GM06990 (cell line): ENCODE measurements around the gene SERPINA3.

Experiments used
- DNase-seq: peaks from one replicate; pipeline ENCODE4 v3.0.0-alpha.2; 2011; ENCODE audit not compliant: insufficient read length; ENCODE audit errors: extremely low read depth
- H3K27me3 ChIP-seq: replicated peaks from 2 replicates; pipeline ENCODE4 v1.6.0; 2011; ENCODE audit warnings: low read length; ENCODE audit not compliant: control insufficient read depth, insufficient read depth
- H3K36me3 ChIP-seq: 2 replicates; pipeline ENCODE4 v1.5.1; 2011; ENCODE audit warnings: low read length; ENCODE audit not compliant: control insufficient read depth, insufficient read depth
- H3K4me3 ChIP-seq: replicated peaks from 2 replicates; pipeline ENCODE4 v1.5.1; 2011; ENCODE audit warnings: low read depth, mild to moderate bottlenecking, control low read depth, low read length
- TF ChIP-seq, protein P1 (sequence below): IDR thresholded peaks from 2 replicates; pipeline ENCODE4 v1.5.1; 2011; ENCODE audit warnings: low read length, control low read depth, mild to moderate bottlenecking, inconsistent platforms; ENCODE audit not compliant: insufficient read depth, poor library complexity, severe bottlenecking

Gene SERPINA3

DNA sequence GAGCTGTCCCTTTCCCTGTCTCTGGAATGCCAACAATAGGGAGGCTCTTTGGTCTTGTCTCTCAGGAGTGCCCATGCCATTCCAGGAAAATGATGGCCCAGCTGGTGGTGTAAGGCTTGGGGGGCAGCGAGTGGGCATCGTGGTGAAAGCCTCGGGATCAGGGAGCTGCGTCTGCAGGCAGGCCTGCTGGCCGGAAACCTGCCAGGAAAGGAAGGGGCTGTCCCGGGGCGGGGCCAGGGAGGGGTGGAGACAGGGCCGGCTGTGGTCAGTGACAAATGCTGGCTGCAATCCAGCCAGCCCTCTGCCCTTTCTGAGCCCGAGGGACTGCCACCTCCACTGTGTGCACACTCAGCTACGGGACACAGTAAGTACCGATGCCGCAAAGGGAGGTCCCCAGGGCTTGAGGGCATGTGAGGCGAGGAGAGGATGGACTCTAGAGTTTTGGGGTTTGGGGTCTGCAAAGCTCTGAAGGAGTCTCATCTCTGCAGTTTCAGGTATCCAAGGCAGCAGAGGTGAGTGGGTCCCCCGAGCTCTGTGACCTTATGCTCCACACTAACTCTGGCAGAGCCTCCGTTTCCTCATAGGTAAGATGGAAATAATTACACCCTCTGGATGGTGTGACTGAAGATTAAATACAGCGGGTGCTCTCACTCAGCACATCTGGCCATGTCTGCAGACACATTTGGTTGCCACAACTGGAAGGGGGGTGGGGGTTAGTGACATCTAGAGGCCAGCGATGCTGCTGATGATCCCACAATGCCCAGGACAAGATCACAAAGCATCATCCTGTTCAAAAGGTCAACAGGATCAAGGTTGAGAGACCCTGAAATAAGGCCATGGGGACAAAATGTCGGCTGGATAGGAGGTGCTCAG lies 30.8 kb upstream of the SERPINA3 start, which contains the start of gene SERPINA5:
Gene SERPINA5, plus strand, starts transcription at position 300 of the 873 bp plus-strand sequence. CDS start 5,937 bp downstream, outside the sequence.
- no peak within 1 kb of the TSS for H3K4me3 ChIP-seq
- H3K27me3 ChIP-seq: peaks cover 5% of the 10 kb centered on the region
- no peak for DNase-seq
- TF ChIP-seq, protein P1, sequence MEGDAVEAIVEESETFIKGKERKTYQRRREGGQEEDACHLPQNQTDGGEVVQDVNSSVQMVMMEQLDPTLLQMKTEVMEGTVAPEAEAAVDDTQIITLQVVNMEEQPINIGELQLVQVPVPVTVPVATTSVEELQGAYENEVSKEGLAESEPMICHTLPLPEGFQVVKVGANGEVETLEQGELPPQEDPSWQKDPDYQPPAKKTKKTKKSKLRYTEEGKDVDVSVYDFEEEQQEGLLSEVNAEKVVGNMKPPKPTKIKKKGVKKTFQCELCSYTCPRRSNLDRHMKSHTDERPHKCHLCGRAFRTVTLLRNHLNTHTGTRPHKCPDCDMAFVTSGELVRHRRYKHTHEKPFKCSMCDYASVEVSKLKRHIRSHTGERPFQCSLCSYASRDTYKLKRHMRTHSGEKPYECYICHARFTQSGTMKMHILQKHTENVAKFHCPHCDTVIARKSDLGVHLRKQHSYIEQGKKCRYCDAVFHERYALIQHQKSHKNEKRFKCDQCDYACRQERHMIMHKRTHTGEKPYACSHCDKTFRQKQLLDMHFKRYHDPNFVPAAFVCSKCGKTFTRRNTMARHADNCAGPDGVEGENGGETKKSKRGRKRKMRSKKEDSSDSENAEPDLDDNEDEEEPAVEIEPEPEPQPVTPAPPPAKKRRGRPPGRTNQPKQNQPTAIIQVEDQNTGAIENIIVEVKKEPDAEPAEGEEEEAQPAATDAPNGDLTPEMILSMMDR: no peak
- no peaks in the 10 kb centered on the region for H3K36me3 ChIP-seq

DNA sequence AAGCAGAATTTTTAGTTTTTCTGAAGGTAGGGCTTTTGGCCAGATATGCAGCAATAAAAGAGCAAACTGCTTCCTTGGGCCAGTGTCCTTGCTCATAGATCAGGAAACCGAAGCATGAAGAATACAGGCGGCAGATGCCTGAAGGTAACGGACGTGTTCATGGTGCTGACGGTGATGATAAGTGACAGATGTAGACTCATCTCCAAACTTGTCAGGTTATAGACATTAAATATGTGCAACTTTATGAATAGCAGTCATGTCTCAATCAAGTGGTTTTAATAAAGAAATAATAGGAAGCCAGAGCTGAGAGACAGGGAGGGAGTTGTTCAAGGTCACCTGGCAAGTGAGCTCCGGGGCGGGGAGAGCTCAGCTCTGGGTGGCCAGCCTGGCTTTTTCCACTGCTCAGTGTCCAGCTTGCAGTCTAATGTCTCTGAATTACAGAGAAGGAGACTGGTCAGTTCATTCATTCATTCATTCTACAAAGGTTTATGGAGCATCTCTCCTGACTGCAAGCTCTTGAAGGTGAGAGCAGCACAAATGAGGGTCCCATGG lies 29.9 kb upstream of the SERPINA3 start:
- no peaks in the 10 kb centered on the region for H3K36me3 ChIP-seq
- no peak for DNase-seq
- peaks cover 5% of the 10 kb centered on the region for H3K27me3 ChIP-seq
- H3K4me3 ChIP-seq: no peak overlapping the region
- TF ChIP-seq, protein P1: no peak

DNA sequence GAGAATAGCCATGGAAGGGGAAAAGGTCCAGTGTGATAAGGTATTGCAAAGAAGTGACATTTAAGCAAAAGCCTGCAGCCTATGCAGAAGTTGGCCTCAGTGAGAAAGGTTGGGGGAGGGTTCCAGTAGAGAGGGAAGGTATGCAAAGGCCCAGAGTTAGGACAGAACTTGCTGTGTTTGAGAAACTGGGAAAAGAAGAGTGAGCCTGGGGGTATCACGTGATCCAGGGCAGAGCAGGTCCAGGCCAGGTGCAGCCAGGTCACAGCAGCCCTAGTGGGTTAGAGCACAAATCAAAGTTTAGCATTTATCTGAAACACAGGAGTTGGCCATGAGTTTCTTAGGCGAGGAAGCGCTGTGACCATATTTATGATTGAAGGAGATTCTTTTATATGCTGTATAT lies 29.3 kb upstream of the SERPINA3 start:
- DNase-seq: no peak
- Histone ChIP-seq H3K4me3 (no peak overlapping the region), H3K36me3 (no peaks in the 10 kb centered on the region), H3K27me3 (peaks cover 5% of the 10 kb centered on the region)
- TF ChIP-seq, protein P1: no peak

DNA sequence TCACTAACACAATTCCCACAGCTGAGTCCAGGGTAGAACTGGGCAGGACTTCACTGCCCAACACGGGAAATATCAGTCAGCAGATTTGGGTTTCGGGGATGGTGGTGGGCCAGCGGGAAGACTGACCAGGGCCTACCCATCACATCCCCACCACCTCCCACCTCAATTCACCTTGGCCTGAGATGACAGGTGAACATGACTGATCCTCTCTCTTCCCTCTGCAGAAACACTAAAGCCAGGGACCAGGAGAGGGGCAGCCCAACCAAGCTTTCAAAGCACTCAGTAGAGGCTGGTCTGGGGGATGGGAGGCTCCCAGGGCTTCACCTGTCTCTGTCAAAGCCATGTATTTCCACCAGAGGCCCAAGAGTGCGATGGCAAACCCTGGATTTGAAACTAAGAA lies 28.6 kb upstream of the SERPINA3 start:
- TF ChIP-seq, protein P1: no peak
- DNase-seq: no peak
- no peaks in the 10 kb centered on the region for H3K36me3 ChIP-seq
- no peak overlapping the region for H3K4me3 ChIP-seq
- H3K27me3 ChIP-seq: peaks cover 3% of the 10 kb centered on the region

DNA sequence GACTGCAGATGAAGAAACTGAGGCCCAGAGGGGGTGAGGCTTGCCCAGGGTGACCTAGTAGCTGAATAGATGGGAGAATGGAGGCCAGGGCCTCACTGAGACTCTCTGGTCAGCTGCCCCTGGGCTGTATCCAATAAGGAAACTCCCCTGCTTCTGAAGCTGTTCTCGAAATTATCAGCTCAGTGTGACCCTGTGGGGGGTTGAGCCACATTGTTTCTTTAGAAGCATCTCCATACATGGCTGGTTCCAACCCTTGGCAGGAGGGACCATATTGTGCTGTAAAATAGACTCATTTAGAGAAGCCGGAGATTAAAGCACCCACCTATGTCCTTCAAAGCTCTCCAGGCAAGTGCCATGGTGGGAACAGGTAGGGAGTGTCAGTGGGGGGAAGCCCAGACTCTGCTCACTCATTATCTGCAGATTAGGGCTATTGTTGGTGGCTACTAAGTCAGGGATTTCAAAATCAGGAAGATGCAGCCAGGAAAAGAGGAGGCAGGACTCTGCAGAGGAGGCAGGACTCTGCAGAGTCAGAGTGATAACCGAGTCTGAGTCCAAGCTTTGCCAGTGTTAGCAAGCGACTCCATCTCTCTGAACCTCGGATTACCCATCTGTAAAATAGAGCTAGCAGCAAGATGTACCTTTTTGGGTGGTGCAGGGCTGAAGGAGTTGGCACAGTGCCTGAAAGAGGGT lies 27.5 kb upstream of the SERPINA3 start:
- no peak overlapping the region for H3K4me3 ChIP-seq
- H3K27me3 ChIP-seq: peaks cover 2% of the 10 kb centered on the region
- DNase-seq: no peak
- H3K36me3 ChIP-seq: no peaks in the 10 kb centered on the region
- TF ChIP-seq, protein P1: no peak
